ENCODE results near the gene SLAMF7.

The SLAMF7 gene

GRCh38 chr1:160750608-160751007, 11.6 kb downstream of the SLAMF7 start:
- ChIA-PET POLR2A (ENCODE audit: low non-redundant PET) (no interaction called here), CTCF (interaction anchor here (0.8 to 1.6 kb wide), 2 partner anchors 24 to 210 kb away, joined by 4 to 6 read pairs; no protein-coding TSS in a partner anchor)
- H3K27ac ChIP-seq = no peak overlapping the region
- no peak for TF ChIP-seq CTCF (conservative IDR thresholded peaks at IDR 0.05; ENCODE audit: low read depth)
- no peak for DNase-seq (ENCODE audit: low spot score)

GRCh38 chr1:160752406-160752805, 13.4 kb downstream of the SLAMF7 start:
- ChIA-PET CTCF (no interaction called here), POLR2A (ENCODE audit: low non-redundant PET) (no interaction called here)
- DNase-seq (ENCODE audit: low spot score) = no peak
- H3K27ac ChIP-seq = no peak overlapping the region
- TF ChIP-seq CTCF (conservative IDR thresholded peaks at IDR 0.05; ENCODE audit: low read depth) = no peak

- H3K27ac ChIP-seq = no peak overlapping the region
- DNase-seq (ENCODE audit: low spot score) = no peak
- CTCF ChIA-PET = no interaction called here
- no peak for TF ChIP-seq CTCF (conservative IDR thresholded peaks at IDR 0.05; ENCODE audit: low read depth)
- POLR2A ChIA-PET (ENCODE audit: low non-redundant PET) = no interaction called here
Observed at GRCh38 chr1:160752924-160753323, 13.9 kb downstream of the SLAMF7 start.

GRCh38 chr1:160753594-160753993, 14.5 kb downstream of the SLAMF7 start:
- H3K27ac ChIP-seq = no peak overlapping the region
- ChIA-PET CTCF (no interaction called here), POLR2A (ENCODE audit: low non-redundant PET) (no interaction called here)
- DNase-seq (ENCODE audit: low spot score) = no peak
- no peak for TF ChIP-seq CTCF (conservative IDR thresholded peaks at IDR 0.05; ENCODE audit: low read depth)

GRCh38 chr1:160755461-160755860, 16.4 kb downstream of the SLAMF7 start:
- no peak overlapping the region for H3K27ac ChIP-seq
- ChIA-PET CTCF (interaction anchor here (0.7 kb wide), 1 partner anchor 334 kb away, joined by 3 read pairs; no protein-coding TSS in a partner anchor), POLR2A (ENCODE audit: low non-redundant PET) (interaction anchor here (0.7 kb wide), 1 partner anchor 630 kb away, joined by 5 read pairs; no protein-coding TSS in a partner anchor)
- no peak for TF ChIP-seq CTCF (conservative IDR thresholded peaks at IDR 0.05; ENCODE audit: low read depth)
- no peak for DNase-seq (ENCODE audit: low spot score)

- ChIA-PET POLR2A (ENCODE audit: low non-redundant PET) (no interaction called here), CTCF (no interaction called here)
- no peak for DNase-seq (ENCODE audit: low spot score)
- TF ChIP-seq CTCF (conservative IDR thresholded peaks at IDR 0.05; ENCODE audit: low read depth) = no peak
- no peak overlapping the region for H3K27ac ChIP-seq
Observed at GRCh38 chr1:160755911-160756848, 17.1 kb downstream of the SLAMF7 start.

All from RWPE1 (cell line).